ENCODE data around the gene KRT15.
A peak's percentile ranks its signal among the peaks of the same experiment; 100 is the strongest.

The KRT15 gene

GRCh38 chr17:41522301-41523224, 3.9 kb upstream of the KRT15 start:
- DNase-seq (no peak), ATAC-seq (no peak)
- Mint-ChIP-seq H3K27ac (no peak overlapping the region), H3K27me3 (peaks cover 19% of the 10 kb centered on the region), H3K4me1 (peaks cover 7% of the 10 kb centered on the region), H3K4me3 (no peak overlapping the region), H3K9me3 (no peaks in the 10 kb centered on the region)

DNA sequence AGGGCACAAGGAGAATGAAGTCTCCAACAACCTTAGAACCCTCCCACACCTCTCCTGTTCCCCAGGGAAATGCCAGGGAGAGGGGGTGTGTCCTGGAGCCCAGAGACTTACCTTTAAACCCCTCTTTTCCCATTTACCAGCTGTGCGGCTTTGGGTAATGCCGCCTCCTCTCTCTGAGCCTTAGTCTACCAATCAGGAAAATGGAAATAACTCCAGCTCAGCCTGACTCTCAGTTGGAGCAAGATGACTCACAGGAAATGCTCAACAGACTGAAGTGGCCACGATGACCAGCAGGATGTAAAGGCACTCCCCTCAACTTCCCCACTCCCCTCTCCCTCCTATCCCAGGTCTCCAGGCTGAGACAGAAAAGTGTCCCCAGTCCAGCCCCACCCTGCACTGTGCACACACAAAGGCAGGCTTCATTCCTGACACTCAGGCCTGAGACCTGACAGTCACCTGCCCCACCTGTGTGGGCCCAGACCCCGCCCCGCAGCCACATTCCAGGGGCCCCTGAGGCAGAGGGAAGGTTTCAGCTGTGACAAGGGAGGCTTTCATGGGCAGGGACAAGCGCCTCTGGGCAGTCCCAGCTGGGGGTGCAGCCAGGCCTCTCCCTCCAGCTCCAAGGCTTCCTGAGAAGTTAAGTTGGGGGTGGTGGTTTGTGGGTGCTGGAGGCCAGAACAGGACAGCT, 3.0 kb upstream of the KRT15 start:
- no peaks in the 10 kb centered on the region for H3K4me1 Mint-ChIP-seq
- no peak overlapping the region for H3K4me3 Mint-ChIP-seq
- DNase-seq (no peak), ATAC-seq (no peak)
- H3K27me3 Mint-ChIP-seq = peaks cover 11% of the 10 kb centered on the region
- no peaks in the 10 kb centered on the region for H3K9me3 Mint-ChIP-seq
- no peak overlapping the region for H3K27ac Mint-ChIP-seq

DNA sequence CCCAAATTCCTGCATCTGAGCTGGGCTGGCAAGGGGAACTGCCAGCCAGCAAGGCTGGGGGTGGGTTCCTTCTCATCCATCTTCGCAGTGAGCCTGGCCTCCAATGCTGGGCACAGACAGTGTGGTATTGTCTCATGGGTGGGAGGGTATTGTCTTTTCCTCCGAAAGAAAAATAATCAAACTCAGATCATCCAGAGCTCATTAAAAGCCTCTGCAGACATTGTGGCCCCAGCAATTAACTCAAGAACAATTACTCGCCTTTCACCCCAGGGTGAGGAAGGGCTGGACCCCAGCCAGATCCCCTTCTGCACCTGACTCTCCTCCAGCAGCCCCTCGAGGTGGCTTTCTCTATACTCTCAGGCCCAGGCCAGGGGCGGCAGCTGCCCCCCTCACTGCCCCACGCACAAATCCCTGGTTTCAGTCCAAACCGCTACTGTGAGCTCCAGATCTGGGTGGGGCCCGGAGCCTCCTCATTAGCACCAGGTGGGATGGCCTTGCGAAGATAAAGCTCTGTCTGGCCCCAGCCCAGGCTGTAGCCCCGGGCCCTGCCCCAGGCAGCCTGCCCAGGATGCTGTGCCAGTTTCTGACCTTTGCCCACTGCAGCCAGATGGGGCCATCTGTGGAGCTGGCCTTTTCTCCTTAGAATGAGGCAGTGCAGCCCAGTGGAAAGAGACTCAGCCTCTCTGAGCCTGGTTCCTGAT, 2.3 kb upstream of the KRT15 start:
- Mint-ChIP-seq H3K9me3 (no peaks in the 10 kb centered on the region), H3K27me3 (peaks cover 6% of the 10 kb centered on the region), H3K4me1 (no peaks in the 10 kb centered on the region), H3K4me3 (no peak overlapping the region), H3K27ac (no peak overlapping the region)
- no peak for DNase-seq
- no peak for ATAC-seq

DNA sequence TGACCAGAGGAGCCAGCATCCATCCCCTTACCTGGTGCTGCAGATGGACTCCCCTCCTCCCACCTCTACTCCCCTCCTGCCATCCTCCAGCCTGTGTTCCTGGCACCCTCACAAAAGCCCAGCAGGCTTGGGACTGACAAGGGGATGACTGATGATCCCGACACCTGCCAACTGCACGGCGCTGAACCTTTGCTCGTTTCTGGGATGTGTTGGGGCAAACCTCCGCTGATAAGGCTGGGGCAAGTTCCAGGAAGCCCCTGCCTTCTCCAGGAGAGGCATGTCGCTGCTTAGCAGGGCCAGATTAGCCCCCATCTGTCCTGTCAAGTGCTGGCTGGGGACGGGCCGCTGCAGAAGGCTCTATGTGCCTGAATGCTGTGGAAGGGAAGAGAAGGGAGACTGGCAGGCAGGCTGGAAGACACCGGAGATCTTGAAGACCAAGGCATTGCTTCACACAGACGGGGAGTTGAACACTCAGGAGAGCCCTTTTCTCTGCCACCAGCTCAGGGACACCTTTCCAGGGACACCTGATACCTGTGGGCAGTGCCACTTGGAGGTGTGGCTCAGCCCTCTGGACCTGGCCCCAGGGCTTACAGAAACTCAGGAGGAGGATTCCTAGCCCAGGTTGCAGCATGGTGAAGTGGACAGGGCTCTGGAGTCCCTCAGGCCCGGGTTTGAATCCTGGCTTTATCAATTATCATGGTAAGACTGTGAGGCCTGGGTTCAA, 973 bp upstream of the KRT15 start:
- H3K27me3 Mint-ChIP-seq = no peaks in the 10 kb centered on the region
- no peak overlapping the region for H3K4me3 Mint-ChIP-seq
- ATAC-seq (no peak), DNase-seq (no peak)
- H3K9me3 Mint-ChIP-seq = no peaks in the 10 kb centered on the region
- H3K27ac Mint-ChIP-seq = peak overlapping the region in 1 of 2 donors; percentile 55
- H3K4me1 Mint-ChIP-seq = no peaks in the 10 kb centered on the region

- Mint-ChIP-seq H3K4me1 (no peaks in the 10 kb centered on the region), H3K4me3 (no peak overlapping the region), H3K27me3 (no peaks in the 10 kb centered on the region), H3K9me3 (no peaks in the 10 kb centered on the region), H3K27ac (no peak overlapping the region)
- DNase-seq = no peak
- ATAC-seq = no peak
Observed at GRCh38 chr17:41518031-41518430, 659 bp downstream of the KRT15 start.

DNA sequence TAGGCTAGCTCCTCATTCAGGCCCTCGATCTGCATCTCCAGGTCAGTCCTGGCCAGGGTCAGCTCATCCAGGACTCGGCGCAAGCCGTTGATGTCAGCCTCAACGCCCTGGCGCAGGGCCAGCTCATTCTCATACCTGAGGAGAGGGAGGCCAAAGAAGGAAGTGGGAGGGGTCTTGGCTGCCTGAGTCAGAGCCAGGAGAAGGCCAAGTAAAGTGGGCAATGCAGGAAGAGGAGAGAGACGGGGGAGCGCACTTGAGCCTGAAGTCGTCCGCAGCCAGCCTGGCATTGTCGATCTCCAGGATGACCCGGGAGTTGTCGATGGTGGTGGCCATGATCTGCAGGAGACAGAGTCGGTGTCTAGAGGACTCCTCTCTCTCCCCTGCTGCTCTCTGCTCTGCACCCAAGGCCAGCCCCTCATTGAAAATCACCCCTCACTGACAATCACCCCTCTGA, 1.8 kb downstream of the KRT15 start:
- H3K27me3 Mint-ChIP-seq = no peaks in the 10 kb centered on the region
- H3K9me3 Mint-ChIP-seq = no peaks in the 10 kb centered on the region
- no peak overlapping the region for H3K27ac Mint-ChIP-seq
- no peak overlapping the region for H3K4me3 Mint-ChIP-seq
- H3K4me1 Mint-ChIP-seq = no peaks in the 10 kb centered on the region
- DNase-seq = no peak
- ATAC-seq = no peak

DNA sequence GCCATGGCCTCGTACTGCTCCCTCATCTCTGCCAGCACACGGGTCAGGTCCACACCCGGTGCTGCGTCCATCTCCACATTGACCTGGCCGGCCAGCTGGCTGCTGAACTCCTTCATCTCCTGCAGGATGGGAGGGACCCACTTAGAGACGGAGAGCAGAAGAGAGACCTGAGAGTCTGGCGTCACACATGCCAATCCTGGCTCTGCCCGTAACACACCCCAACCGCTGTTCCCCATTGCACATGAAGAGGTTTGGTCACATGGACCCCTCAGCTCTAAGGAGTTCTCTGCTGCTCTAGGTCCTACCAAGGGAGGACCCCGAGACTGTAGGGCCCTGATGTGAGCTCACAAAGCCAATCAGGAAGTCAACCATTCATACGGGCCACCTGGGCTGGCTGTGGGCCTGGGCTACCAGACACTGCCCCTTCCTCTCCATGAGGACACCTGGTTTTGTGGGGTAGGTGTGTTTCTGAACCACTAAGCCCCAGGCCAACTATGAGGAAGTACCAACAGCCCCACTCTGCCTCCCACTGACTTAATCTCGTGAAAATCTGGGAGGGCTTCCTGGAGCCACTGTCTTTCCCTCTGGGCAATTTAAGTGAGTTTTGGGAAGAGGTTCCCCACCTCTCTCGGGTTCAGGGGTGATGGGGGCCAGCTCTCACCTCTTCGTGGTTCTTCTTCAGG, 2.4 kb downstream of the KRT15 start:
- Mint-ChIP-seq H3K9me3 (no peaks in the 10 kb centered on the region), H3K4me1 (no peaks in the 10 kb centered on the region), H3K4me3 (no peak overlapping the region), H3K27me3 (no peaks in the 10 kb centered on the region), H3K27ac (peak overlapping the region in 1 of 2 donors; percentile 69)
- ATAC-seq = no peak
- DNase-seq = no peak

GRCh38 chr17:41513168-41513547, 5.5 kb downstream of the KRT15 start:
- ATAC-seq = no peak
- H3K27me3 Mint-ChIP-seq = no peaks in the 10 kb centered on the region

GRCh38 chr17:41512546-41513167, 6.0 kb downstream of the KRT15 start:
- no peak overlapping the region for H3K4me3 Mint-ChIP-seq
- no peaks in the 10 kb centered on the region for H3K4me1 Mint-ChIP-seq
- ATAC-seq (no peak), DNase-seq (no peak)
- peak overlapping the region in 1 of 2 donors; percentile 23 for H3K27ac Mint-ChIP-seq
- no peaks in the 10 kb centered on the region for H3K9me3 Mint-ChIP-seq
- no peaks in the 10 kb centered on the region for H3K27me3 Mint-ChIP-seq

More at GRCh38 chr17:41513168-41513547, 5.5 kb downstream of the KRT15 start:
- no peak overlapping the region for H3K4me3 Mint-ChIP-seq
- H3K9me3 Mint-ChIP-seq = no peaks in the 10 kb centered on the region
- no peak overlapping the region for H3K27ac Mint-ChIP-seq
- DNase-seq = no peak
- H3K4me1 Mint-ChIP-seq = no peaks in the 10 kb centered on the region

- Mint-ChIP-seq H3K27me3 (no peaks in the 10 kb centered on the region), H3K4me1 (no peaks in the 10 kb centered on the region), H3K9me3 (no peaks in the 10 kb centered on the region), H3K4me3 (no peak overlapping the region), H3K27ac (no peak overlapping the region)
- DNase-seq (no peak), ATAC-seq (no peak)
Observed at GRCh38 chr17:41511716-41512115, 7.0 kb downstream of the KRT15 start.

DNA sequence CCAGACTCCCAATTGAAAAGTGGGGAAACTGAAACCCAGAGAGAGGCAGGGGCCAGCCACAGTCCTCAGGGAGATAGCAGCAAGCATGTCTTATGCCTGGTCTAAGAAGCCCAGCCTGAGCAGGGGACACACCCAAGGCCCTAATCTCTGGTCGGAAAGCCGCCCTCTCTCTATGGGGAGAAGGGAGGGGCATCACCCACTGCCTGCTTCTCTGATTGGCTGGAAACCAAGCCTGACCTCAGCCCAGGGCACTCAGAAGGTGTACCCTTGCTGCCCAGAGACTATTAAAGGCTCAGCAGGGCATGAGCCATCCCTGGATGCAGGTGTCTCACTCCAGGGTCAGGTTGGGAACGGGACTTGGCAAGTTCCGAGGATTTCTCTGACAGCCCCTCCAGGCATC, 7.6 kb downstream of the KRT15 start:
- ATAC-seq (no peak), DNase-seq (no peak)
- H3K27ac Mint-ChIP-seq = no peak overlapping the region
- no peaks in the 10 kb centered on the region for H3K27me3 Mint-ChIP-seq
- H3K4me1 Mint-ChIP-seq = no peaks in the 10 kb centered on the region
- no peaks in the 10 kb centered on the region for H3K9me3 Mint-ChIP-seq
- no peak overlapping the region for H3K4me3 Mint-ChIP-seq

DNA sequence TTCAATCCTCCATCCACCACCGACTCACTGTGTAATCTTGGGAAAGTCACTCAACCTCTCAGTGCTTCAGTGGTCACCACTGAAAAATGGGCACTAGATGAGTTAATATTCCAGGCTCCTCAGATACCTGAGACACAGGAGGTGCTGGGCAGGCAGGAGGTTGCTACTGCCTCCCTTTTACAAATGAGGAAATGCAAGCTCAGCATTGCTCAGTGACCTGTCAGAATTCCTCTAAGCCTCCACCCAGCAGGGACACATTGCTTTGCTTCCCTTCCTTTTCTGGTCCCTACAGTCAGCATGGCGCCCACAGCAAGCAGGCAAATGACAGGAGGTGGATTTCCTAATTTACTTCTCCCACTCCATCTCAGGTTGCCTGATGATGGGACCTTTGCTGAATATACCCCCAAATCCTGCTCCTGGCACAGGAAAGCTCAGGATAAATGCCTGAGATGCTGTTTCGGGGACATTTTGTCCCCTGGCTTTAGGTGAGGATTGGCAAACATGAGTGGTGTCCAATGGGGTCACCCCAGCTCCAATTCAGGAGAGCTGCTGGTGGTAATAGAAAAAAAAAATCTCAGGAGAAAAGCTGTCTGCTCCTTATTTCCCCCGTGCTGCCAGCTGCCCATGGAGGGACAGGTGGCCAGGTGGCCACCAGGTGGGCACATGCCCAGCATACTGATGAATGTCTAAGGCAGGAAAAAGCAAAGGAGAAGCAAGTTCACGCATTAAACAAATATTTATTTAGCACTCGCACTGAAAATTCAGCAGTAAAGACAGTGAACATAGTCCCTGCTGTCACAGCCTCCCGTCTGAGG, 8.2 kb downstream of the KRT15 start:
- DNase-seq (no peak), ATAC-seq (no peak)
- H3K4me1 Mint-ChIP-seq = no peaks in the 10 kb centered on the region
- peak overlapping the region in 1 of 2 donors; percentile 4 for H3K27ac Mint-ChIP-seq
- no peaks in the 10 kb centered on the region for H3K27me3 Mint-ChIP-seq
- no peak overlapping the region for H3K4me3 Mint-ChIP-seq
- no peaks in the 10 kb centered on the region for H3K9me3 Mint-ChIP-seq

- H3K27ac Mint-ChIP-seq = no peak overlapping the region
- no peak overlapping the region for H3K4me3 Mint-ChIP-seq
- no peaks in the 10 kb centered on the region for H3K9me3 Mint-ChIP-seq
- H3K4me1 Mint-ChIP-seq = no peaks in the 10 kb centered on the region
- H3K27me3 Mint-ChIP-seq = no peaks in the 10 kb centered on the region
- DNase-seq (no peak), ATAC-seq (no peak)
Observed at GRCh38 chr17:41507315-41507880, 11.3 kb downstream of the KRT15 start.
